ENCODE results near the gene NECAB2. TPM values are rescaled to one million over a fixed set of nuclear protein-coding genes. Genes with fewer than 3 reads are reported as not detected.

The NECAB2 gene
- total RNA-seq, 3 donors from 2014 or later, result 1.5 TPM; not detected in 2

DNA sequence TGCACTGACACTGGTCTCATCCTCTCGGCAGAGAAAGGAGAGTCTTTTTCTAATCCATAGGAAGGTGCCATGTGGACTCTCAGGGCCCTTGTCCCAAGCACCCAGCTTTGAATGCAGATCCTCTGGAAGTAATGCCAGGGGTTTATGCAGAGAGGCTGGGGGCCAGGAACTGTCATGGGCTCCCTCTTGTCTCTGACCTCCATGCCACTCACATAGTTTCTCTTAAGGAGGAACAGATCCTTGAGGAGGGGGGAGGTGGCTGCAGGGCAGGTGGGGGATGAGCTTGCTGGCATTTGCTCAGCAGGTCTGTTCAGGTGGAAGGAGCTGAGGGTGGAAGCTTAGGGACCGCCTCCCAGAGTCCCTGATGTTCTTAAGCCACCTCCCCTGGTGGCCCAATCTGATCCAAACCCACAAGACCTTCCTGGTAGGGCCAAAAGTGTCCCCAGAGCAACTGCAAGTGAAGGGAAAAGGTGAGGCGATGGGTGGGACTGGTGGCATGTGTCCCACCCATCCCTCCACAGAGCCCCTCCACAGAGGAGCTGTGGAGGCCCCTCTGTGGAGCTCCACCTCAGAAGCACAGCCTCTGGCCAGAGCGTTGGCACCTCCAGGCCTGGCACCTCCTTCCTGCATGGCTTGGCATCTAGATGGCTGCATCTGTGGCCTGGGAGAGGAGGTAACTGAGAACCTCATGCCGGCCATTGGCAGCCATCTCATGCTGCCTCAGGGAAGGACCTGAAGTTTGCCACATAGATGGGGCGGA, 9.2 kb downstream of the NECAB2 start:
- Histone ChIP-seq H3K4me1 (no peaks in the 10 kb centered on the region), H3K36me3 (no peaks in the 10 kb centered on the region), H3K4me3 (no peak overlapping the region), H3K27me3 (no peaks in the 10 kb centered on the region), H3K9me3 (peaks cover 0 to 7% of the 10 kb centered on the region in 2 donors), H3K27ac (no peak overlapping the region)
- intact Hi-C loops (cut with DNase I; ENCODE audit: low total_unique reads), result no loop called here
- TF ChIP-seq CTCF (IDR thresholded peaks at IDR 0.05) (no peak), POLR2A (IDR thresholded peaks at IDR 0.05) (no peak), POLR2AphosphoS5 (IDR thresholded peaks at IDR 0.05) (no peak)
- no peak for DNase-seq (ENCODE audit: low spot score in 2 of 2)

DNA sequence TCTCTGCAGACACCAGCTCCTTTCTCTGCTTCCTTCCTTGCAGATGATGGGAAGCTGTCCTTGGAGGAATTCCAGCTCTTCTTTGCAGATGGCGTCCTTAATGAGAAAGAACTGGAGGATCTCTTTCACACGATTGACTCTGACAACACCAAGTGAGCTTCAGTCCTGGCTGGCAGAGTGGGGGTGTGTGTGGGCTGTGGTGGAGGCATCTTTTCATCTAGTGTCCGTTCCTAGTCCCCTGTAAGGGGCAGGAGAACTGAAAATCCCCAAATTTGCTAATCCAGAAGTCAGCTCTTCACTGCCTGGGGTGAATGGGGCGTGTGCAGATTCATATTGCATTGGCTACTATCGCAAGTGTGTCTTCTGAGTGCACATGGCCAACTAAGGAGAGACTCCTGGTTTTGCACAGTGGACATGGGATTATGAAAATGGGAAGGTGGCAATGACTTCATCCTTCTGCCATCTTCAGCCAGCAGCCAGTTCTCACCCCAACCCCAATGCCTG, 10.4 kb downstream of the NECAB2 start:
- no peak for DNase-seq (ENCODE audit: low spot score in 2 of 2)
- H3K27ac ChIP-seq, result no peak overlapping the region

GRCh38 chr16:83979441-83979840, 11.4 kb downstream of the NECAB2 start:
- DNase-seq (ENCODE audit: low spot score in 2 of 2), result no peak
- Histone ChIP-seq H3K4me3 (no peak overlapping the region), H3K9me3 (peaks cover 0 to 7% of the 10 kb centered on the region in 2 donors), H3K27ac (no peak overlapping the region), H3K4me1 (no peaks in the 10 kb centered on the region), H3K36me3 (no peaks in the 10 kb centered on the region), H3K27me3 (no peaks in the 10 kb centered on the region)
- intact Hi-C loops (cut with DNase I; ENCODE audit: low total_unique reads), result no loop called here
- TF ChIP-seq POLR2AphosphoS5 (IDR thresholded peaks at IDR 0.05) (no peak), POLR2A (IDR thresholded peaks at IDR 0.05) (no peak), CTCF (IDR thresholded peaks at IDR 0.05) (no peak)

More for the DNA sequence above, 10.4 kb downstream of the NECAB2 start:
- H3K4me3 ChIP-seq, result no peak overlapping the region
- no peaks in the 10 kb centered on the region for H3K27me3 ChIP-seq
- intact Hi-C loops (cut with DNase I; ENCODE audit: low total_unique reads), result no loop called here
- H3K9me3 ChIP-seq, result peaks cover 0 to 7% of the 10 kb centered on the region in 2 donors
- H3K4me1 ChIP-seq, result no peaks in the 10 kb centered on the region
- TF ChIP-seq POLR2AphosphoS5 (IDR thresholded peaks at IDR 0.05) (no peak), POLR2A (IDR thresholded peaks at IDR 0.05) (no peak), CTCF (IDR thresholded peaks at IDR 0.05) (no peak)
- H3K36me3 ChIP-seq, result no peaks in the 10 kb centered on the region

GRCh38 chr16:83980794-83981193, 12.8 kb downstream of the NECAB2 start:
- no peaks in the 10 kb centered on the region for H3K27me3 ChIP-seq
- no peaks in the 10 kb centered on the region for H3K36me3 ChIP-seq
- H3K9me3 ChIP-seq, result peaks cover 0 to 7% of the 10 kb centered on the region in 2 donors
- H3K4me3 ChIP-seq, result no peak overlapping the region
- no peak overlapping the region for H3K27ac ChIP-seq
- intact Hi-C loops (cut with DNase I; ENCODE audit: low total_unique reads), result no loop called here
- DNase-seq (ENCODE audit: low spot score in 2 of 2), result no peak
- no peak for TF ChIP-seq CTCF (IDR thresholded peaks at IDR 0.05)
- no peak for TF ChIP-seq POLR2A (IDR thresholded peaks at IDR 0.05)
- TF ChIP-seq POLR2AphosphoS5 (IDR thresholded peaks at IDR 0.05), result no peak
- no peaks in the 10 kb centered on the region for H3K4me1 ChIP-seq

DNA sequence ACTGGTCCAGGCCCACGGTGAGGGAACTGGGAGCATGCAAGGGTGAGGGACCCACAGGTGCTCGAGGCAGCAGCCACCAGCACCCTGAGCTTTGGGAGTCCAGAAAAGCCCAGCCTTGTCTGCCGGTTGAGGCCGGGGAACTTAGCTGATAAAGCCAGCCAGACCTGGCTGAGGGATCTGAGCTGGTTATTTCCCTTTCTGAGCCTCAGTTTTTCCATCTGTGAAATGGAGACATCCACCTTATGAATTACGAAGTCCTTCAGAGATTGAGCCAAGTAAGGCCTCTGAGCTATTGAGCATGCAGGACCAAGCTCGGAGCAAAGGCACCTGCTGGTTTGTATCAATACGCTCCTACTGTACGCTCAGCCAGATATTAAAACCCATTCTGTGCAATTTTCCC, 13.8 kb downstream of the NECAB2 start:
- TF ChIP-seq POLR2AphosphoS5 (IDR thresholded peaks at IDR 0.05), result no peak
- TF ChIP-seq POLR2A (IDR thresholded peaks at IDR 0.05), result no peak
- no peak for TF ChIP-seq CTCF (IDR thresholded peaks at IDR 0.05)
- no peaks in the 10 kb centered on the region for H3K4me1 ChIP-seq
- H3K27me3 ChIP-seq, result no peaks in the 10 kb centered on the region
- DNase-seq (ENCODE audit: low spot score in 2 of 2), result no peak
- no peaks in the 10 kb centered on the region for H3K36me3 ChIP-seq
- intact Hi-C loops (cut with DNase I; ENCODE audit: low total_unique reads), result no loop called here
- H3K4me3 ChIP-seq, result no peak overlapping the region
- no peak overlapping the region for H3K27ac ChIP-seq
- H3K9me3 ChIP-seq, result peaks cover 0 to 7% of the 10 kb centered on the region in 2 donors
